AG09309 (cell line): Measurements from ENCODE around the gene GYG1.

Source experiments
- DNase-seq: peaks from one replicate; pipeline ENCODE4 v3.0.0-alpha.2; 2010; ENCODE audit warnings: low read depth
- H3K4me3 ChIP-seq: 2 replicates; pipeline ENCODE4 v1.5.1; 2011; ENCODE audit warnings: mild to moderate bottlenecking, low read depth, low read length, moderate library complexity; ENCODE audit not compliant: control insufficient read depth
- TF ChIP-seq, protein P1 (sequence below): IDR thresholded peaks from 2 replicates; pipeline ENCODE4 v1.5.1; 2011; ENCODE audit warnings: mild to moderate bottlenecking, low read depth, low read length, inconsistent platforms; ENCODE audit not compliant: insufficient read depth, control insufficient read depth; ENCODE audit errors: missing control alignments

Gene GYG1

DNA sequence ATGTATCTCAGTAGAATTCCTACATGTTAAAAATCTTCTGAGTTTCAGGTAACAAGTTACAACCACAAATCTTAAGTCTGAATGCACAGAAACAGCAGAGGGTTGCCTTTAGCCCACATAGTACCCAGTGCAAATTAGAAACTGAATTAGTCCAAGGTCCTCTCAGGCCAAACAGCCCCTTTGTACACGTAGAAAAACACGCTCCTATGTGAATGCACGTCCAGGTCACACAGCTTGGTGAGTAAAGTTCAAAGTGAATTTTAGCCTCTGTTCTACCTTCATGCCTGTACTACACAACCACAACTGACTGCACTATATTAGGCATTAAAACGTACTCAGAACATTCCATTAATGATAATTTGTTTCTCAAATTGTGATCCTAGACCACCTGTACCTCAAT is 46.3 kb downstream of the GYG1 start:
- TF ChIP-seq, protein P1, sequence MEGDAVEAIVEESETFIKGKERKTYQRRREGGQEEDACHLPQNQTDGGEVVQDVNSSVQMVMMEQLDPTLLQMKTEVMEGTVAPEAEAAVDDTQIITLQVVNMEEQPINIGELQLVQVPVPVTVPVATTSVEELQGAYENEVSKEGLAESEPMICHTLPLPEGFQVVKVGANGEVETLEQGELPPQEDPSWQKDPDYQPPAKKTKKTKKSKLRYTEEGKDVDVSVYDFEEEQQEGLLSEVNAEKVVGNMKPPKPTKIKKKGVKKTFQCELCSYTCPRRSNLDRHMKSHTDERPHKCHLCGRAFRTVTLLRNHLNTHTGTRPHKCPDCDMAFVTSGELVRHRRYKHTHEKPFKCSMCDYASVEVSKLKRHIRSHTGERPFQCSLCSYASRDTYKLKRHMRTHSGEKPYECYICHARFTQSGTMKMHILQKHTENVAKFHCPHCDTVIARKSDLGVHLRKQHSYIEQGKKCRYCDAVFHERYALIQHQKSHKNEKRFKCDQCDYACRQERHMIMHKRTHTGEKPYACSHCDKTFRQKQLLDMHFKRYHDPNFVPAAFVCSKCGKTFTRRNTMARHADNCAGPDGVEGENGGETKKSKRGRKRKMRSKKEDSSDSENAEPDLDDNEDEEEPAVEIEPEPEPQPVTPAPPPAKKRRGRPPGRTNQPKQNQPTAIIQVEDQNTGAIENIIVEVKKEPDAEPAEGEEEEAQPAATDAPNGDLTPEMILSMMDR, result no peak
- no peak for DNase-seq
- no peak overlapping the region for H3K4me3 ChIP-seq

DNA sequence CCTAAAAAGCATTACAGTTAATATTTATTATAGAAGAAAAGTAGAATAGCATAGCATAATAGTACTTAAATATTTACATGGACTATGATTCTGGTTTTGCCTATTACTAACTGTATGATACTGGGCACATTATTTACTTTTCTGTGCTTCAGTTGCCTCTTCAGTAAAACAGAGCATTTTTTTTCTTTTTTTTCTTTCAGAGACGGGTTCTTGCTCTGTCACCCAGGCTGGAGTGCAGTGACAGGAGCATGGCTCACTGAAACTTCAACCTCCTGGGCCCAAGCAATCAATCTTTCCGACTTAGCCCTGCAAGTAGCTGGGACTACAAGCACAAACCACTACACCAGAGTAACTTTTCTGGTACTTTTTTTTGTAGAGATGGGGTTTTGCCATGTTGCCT is 47.0 kb downstream of the GYG1 start:
- no peak overlapping the region for H3K4me3 ChIP-seq
- DNase-seq, result no peak
- TF ChIP-seq, protein P1, result no peak

DNA sequence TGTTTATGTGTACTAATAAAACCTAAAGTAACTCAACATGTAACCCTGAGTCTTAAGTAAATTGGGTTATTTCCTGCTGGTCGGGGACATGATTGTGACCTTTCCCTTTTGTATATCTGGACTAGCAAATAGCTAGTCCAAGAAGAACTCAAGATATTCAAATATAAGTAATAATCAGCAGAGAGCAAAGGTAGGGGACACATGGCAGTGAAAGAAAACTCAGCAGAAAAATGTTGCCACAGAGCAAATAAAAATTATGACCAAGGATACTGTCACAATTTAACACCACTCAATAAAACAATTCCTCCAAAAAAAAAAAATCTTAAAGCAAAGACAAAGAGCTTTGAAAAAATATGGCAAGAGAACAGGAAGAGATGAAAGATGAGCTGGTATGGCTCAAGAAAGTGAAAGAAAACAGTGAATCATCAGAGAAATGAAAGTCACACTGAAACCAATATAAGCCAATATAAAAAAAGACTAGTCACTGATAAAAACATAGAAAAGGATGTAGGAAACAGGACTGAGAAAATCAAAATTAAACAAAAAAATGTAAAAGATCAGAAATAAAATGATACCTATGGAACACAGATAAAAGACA is 51.5 kb downstream of the GYG1 start:
- no peak overlapping the region for H3K4me3 ChIP-seq
- TF ChIP-seq, protein P1, result no peak
- DNase-seq, result no peak

GRCh38 chr3:149044339-149045083 is 53.2 kb downstream of the GYG1 start:
- H3K4me3 ChIP-seq, result no peak overlapping the region
- TF ChIP-seq, protein P1, result no peak
- DNase-seq, result no peak

DNA sequence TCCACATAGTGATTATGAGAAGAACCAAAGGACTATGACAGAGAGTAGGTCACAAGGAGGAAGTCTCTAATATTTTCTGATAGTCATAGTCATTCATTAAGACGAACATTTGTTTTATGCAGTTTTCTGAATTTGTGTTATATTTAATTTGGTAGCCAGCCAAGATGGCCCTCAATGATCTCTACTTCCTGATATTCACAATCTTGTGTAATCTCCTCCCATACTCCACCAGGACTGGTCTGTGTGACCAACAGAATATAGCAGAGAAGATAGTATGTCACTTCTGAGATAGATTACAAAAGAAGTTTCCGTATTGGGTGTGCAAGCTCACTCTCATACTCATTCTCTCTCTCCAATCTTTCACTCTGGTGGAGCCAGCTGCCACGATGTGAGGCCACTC is 64.2 kb downstream of the GYG1 start:
- no peak for DNase-seq
- no peak overlapping the region for H3K4me3 ChIP-seq
- TF ChIP-seq, protein P1, result no peak

DNA sequence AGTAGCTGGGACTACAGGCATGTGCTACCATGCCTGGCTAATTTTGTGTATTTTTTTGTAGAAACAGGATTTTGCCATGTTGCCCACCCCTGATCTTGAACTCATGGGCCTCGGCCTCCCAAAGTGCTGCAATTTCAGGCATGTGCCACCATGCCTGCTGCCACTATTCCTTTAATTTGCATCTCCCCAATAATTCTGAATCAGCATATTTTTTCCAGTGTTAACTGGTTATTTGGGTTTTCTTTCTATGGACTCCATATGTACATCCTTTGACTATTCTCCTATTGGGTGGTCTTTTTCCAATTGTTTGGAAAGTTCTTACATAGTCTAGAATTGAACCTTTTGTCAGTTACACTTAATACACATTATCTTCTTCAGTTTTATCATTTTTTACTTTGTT is 66.9 kb downstream of the GYG1 start:
- H3K4me3 ChIP-seq, result no peak overlapping the region
- TF ChIP-seq, protein P1, result no peak
- no peak for DNase-seq
